ENCODE results near the gene CTNNA3.
"Not testable (repeated sequence)": the region's sequence is repeated elsewhere in the genome, so short reads cannot be mapped to it uniquely, and the experiment has no call there.

The CTNNA3 gene

GRCh38 chr10:66365686-66366085, 1330.3 kb downstream of the CTNNA3 start:
- no peak for TF ChIP-seq CTCF (IDR thresholded peaks at IDR 0.05; ENCODE audit: insufficient read depth, low read depth, low read length, missing control alignments)
- DNase-seq (ENCODE audit: low read depth), result no peak
- no peak overlapping the region for H3K4me3 ChIP-seq (ENCODE audit: low read length)

- no peak overlapping the region for H3K4me3 ChIP-seq (ENCODE audit: low read length)
- no peak for TF ChIP-seq CTCF (IDR thresholded peaks at IDR 0.05; ENCODE audit: insufficient read depth, low read depth, low read length, missing control alignments)
- DNase-seq (ENCODE audit: low read depth), result no peak
Observed at GRCh38 chr10:66362522-66362921, 1333.5 kb downstream of the CTNNA3 start.

- not testable (repeated sequence) for H3K4me3 ChIP-seq (ENCODE audit: low read length); DNase-seq (ENCODE audit: low read depth)
Observed at GRCh38 chr10:66353822-66354221, 1342.2 kb downstream of the CTNNA3 start.

- no peak for DNase-seq (ENCODE audit: low read depth)
- H3K4me3 ChIP-seq (ENCODE audit: low read length), result no peak overlapping the region
- no peak for TF ChIP-seq CTCF (IDR thresholded peaks at IDR 0.05; ENCODE audit: insufficient read depth, low read depth, low read length, missing control alignments)
Observed at GRCh38 chr10:66353422-66353821, 1342.6 kb downstream of the CTNNA3 start.

GRCh38 chr10:66350622-66351399, 1345.2 kb downstream of the CTNNA3 start:
- no peak for TF ChIP-seq CTCF (IDR thresholded peaks at IDR 0.05; ENCODE audit: insufficient read depth, low read depth, low read length, missing control alignments)
- H3K4me3 ChIP-seq (ENCODE audit: low read length), result no peak overlapping the region
- peak; percentile 1 for DNase-seq (ENCODE audit: low read depth)

GRCh38 chr10:66349726-66350125, 1346.3 kb downstream of the CTNNA3 start:
- H3K4me3 ChIP-seq (ENCODE audit: low read length), result no peak overlapping the region
- peak; percentile 45 for DNase-seq (ENCODE audit: low read depth)
- no peak for TF ChIP-seq CTCF (IDR thresholded peaks at IDR 0.05; ENCODE audit: insufficient read depth, low read depth, low read length, missing control alignments)

GRCh38 chr10:66349076-66349475, 1346.9 kb downstream of the CTNNA3 start:
- no peak overlapping the region for H3K4me3 ChIP-seq (ENCODE audit: low read length)
- no peak for TF ChIP-seq CTCF (IDR thresholded peaks at IDR 0.05; ENCODE audit: insufficient read depth, low read depth, low read length, missing control alignments)
- no peak for DNase-seq (ENCODE audit: low read depth)

Data from epithelial cell of esophagus (primary cell).